Measurements from ENCODE around the gene CBY1. TPM values are rescaled to one million over a fixed set of nuclear protein-coding genes. Genes with fewer than 3 reads are reported as not detected.
A peak's percentile ranks its signal among the peaks of the same experiment; 100 is the strongest.

The CBY1 gene
- total RNA-seq, 1 donor from 2014 or later = 38.5 TPM

DNA sequence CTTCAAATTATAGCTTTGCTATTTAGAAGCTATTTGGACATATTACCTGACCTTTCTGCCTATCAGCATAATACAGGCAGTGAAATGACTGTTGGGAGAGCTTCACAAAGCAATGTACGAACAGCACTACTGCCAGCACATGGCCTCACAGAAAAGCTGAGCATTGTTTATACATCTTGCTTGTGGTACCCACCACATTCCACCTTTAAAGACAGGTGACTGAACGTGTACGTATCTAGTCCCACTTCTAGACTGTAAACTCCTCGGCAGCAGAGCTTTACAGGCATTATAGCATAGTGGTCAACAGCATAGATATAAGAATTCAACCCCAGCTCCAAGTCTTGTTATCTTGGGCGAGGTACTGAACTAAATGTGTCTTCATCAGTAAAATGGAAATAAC is 42.7 kb downstream of the CBY1 start:
- peak overlapping the region; percentile 98 for H3K4me3 Mint-ChIP-seq
- DNase-seq (ENCODE audit: low spot score in 2 of 2, unreplicated experiment in 2 of 2) = no peak
- TF ChIP-seq, protein P1, sequence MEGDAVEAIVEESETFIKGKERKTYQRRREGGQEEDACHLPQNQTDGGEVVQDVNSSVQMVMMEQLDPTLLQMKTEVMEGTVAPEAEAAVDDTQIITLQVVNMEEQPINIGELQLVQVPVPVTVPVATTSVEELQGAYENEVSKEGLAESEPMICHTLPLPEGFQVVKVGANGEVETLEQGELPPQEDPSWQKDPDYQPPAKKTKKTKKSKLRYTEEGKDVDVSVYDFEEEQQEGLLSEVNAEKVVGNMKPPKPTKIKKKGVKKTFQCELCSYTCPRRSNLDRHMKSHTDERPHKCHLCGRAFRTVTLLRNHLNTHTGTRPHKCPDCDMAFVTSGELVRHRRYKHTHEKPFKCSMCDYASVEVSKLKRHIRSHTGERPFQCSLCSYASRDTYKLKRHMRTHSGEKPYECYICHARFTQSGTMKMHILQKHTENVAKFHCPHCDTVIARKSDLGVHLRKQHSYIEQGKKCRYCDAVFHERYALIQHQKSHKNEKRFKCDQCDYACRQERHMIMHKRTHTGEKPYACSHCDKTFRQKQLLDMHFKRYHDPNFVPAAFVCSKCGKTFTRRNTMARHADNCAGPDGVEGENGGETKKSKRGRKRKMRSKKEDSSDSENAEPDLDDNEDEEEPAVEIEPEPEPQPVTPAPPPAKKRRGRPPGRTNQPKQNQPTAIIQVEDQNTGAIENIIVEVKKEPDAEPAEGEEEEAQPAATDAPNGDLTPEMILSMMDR (IDR thresholded peaks at IDR 0.05; ENCODE audit: unreplicated experiment) = no peak
- peak overlapping the region; percentile 98 for H3K27ac Mint-ChIP-seq
- no peaks in the 10 kb centered on the region for H3K27me3 Mint-ChIP-seq (ENCODE audit: low read depth)
- no peaks in the 10 kb centered on the region for H3K9me3 Mint-ChIP-seq
- H3K36me3 Mint-ChIP-seq = peaks cover 7% of the 10 kb centered on the region
- peaks cover 52% of the 10 kb centered on the region for H3K4me1 Mint-ChIP-seq

DNA sequence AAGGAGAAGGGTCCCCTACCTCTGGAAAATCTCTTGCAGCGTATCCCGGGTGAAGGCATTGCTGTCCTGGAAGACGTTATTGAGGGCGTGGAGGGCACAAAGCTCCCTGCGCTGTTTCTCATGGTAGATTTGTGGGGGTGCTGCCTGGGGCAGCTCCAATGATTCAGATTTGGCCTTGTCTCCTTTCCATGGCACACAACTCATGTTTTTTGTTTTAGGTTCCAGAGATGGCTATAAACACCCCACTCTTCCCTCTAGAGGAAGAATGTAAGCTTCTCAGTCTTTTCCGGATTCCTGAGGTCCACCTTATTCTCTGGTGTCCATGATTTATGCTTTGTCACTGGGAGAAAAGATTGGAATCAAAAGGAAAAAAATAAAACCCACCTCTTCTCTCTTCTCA is 43.3 kb downstream of the CBY1 start:
- H3K4me3 Mint-ChIP-seq = peak overlapping the region; percentile 98
- H3K9me3 Mint-ChIP-seq = no peaks in the 10 kb centered on the region
- TF ChIP-seq, protein P1 (IDR thresholded peaks at IDR 0.05; ENCODE audit: unreplicated experiment) = no peak
- H3K36me3 Mint-ChIP-seq = peaks cover 4% of the 10 kb centered on the region
- peak overlapping the region; percentile 98 for H3K27ac Mint-ChIP-seq
- H3K4me1 Mint-ChIP-seq = peaks cover 56% of the 10 kb centered on the region
- no peaks in the 10 kb centered on the region for H3K27me3 Mint-ChIP-seq (ENCODE audit: low read depth)
- DNase-seq (ENCODE audit: low spot score in 2 of 2, unreplicated experiment in 2 of 2) = no peak

DNA sequence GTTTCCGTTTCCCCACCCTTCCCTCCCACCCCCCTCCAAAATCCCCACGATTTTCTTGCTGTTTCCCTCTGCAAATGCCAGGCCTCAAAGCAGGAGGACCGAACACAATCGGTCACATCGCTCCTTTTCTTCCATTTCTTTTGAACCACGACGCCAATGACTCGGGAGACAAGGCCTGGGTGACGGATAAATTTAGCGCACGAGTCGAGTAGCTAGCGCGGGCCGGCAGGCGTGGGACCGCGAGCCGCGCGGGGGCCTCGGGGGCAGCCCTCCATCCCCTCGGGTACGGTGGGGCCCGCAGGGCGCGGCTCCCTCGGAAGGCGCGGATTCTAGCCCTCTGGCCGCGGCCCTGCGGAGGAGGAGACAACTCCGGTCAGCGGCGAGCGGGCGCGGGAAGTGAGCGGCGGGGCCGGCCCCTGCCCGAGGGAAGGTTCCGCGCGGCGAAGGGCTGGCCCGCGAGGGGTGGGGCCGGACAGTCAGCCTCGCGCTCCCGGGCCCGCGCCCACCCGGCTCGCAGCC is 43.9 kb downstream of the CBY1 start:
- Mint-ChIP-seq H3K9me3 (no peaks in the 10 kb centered on the region), H3K36me3 (peaks cover 2% of the 10 kb centered on the region), H3K4me3 (peak overlapping the region; percentile 98), H3K4me1 (peaks cover 56% of the 10 kb centered on the region), H3K27me3 (ENCODE audit: low read depth) (no peaks in the 10 kb centered on the region), H3K27ac (peak overlapping the region; percentile 98)
- TF ChIP-seq, protein P1 (IDR thresholded peaks at IDR 0.05; ENCODE audit: unreplicated experiment) = no peak
- DNase-seq (ENCODE audit: low spot score in 2 of 2, unreplicated experiment in 2 of 2) = no peak

DNA sequence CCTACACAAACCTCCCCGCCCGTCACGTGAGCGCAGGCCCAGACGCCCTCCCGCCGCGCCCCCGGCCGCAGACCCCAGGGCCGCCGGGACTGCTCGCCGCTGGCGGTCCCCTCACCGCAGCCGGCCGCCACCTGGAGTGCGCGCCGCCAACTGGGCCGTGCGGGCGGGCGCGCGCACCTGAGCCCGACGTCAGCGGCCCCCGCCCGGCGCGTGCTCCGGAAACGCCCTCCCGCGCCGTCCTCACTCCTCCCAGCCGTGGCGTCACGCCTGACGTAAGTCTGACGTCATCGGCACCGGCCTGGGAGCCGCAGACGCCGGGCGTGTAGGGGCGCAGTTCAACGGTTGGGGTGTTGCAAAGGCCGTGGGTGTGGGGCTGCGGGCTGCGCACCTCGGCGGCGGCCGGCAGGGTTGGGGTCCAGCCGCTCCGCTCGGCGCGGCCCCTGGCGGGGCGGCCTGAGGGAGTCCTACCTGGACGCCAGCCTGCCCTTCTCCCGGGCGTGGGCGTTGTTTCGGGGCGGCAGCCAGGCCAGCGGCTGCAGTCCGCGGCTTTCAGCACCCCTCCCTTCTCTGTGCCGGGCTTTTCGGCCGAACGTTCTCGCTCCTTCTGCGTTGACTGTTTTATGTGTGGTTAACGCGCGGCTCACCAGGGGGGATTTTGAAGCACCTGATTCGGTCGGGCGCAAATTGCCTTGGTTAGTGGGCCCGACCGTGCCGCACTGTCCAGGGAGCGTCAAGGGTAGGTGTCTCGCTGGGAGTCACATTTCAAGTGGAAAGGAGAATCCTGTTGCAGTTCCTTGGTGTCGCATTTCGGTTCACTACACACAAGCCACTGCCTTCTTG is 44.6 kb downstream of the CBY1 start, which contains the start of gene JOSD1:
TSS of gene JOSD1 (minus strand) at position 155 of the 840 bp plus-strand sequence. CDS start 956 bp downstream, outside the sequence.
- TF ChIP-seq, protein P1 (IDR thresholded peaks at IDR 0.05; ENCODE audit: unreplicated experiment) = no peak
- no peaks in the 10 kb centered on the region for H3K27me3 Mint-ChIP-seq (ENCODE audit: low read depth)
- peaks cover 56% of the 10 kb centered on the region for H3K4me1 Mint-ChIP-seq

DNA sequence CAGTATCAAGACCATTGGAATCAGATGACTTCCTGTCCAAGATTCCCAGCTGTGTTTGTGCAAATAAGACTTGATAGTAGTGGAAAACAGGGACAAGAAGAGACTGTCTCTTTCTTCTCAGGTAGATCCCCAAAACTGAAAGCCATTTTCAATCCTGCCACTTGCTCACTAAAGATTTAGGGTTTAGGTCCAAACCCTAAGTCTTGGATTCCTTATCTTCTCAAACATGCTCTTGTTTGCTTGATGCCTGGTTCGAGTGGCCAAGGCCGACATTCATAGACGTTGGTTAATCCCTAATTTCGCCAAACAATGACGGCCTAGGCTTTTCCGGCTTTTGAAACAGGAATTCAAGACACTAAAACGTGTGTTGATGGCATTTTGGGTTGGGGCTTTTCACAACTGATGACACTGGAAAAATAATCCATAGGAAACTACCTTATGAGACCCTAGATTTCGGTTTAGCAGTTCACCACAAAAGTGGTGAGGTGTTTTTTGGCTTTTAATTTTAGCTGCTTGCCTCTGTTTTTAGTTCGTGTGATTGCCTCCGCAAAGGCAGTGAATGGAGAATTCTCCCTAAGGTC is 48.3 kb downstream of the CBY1 start:
- H3K4me3 Mint-ChIP-seq = peak overlapping the region; percentile 80
- no peaks in the 10 kb centered on the region for H3K9me3 Mint-ChIP-seq
- TF ChIP-seq, protein P1 (IDR thresholded peaks at IDR 0.05; ENCODE audit: unreplicated experiment) = no peak
- no peak for DNase-seq (ENCODE audit: low spot score in 2 of 2, unreplicated experiment in 2 of 2)
- H3K27me3 Mint-ChIP-seq (ENCODE audit: low read depth) = no peaks in the 10 kb centered on the region
- H3K36me3 Mint-ChIP-seq = peaks cover 2% of the 10 kb centered on the region
- H3K4me1 Mint-ChIP-seq = peaks cover 42% of the 10 kb centered on the region
- H3K27ac Mint-ChIP-seq = peak overlapping the region; percentile 99

More for the DNA sequence above, 44.6 kb downstream of the CBY1 start, which contains the start of gene JOSD1:
- peak within 1 kb of the TSS; percentile 98 for H3K4me3 Mint-ChIP-seq
- H3K36me3 Mint-ChIP-seq = peaks cover 2% of the 10 kb centered on the region
- peak within 1 kb of the TSS; percentile 100 for H3K27ac Mint-ChIP-seq
- DNase-seq (ENCODE audit: low spot score in 2 of 2, unreplicated experiment in 2 of 2) = peak; percentile 94 to 99
- no peaks in the 10 kb centered on the region for H3K9me3 Mint-ChIP-seq
